Cerebellar nuclear complex (tissue), 1 donor: ENCODE measurements around the gene C1orf35.

Experiments used
- DNase-seq, 2 experiments: peaks; one replicate each; lab custom pipeline; 2025; lab: John Stamatoyannopoulos, UW

Gene C1orf35

DNA sequence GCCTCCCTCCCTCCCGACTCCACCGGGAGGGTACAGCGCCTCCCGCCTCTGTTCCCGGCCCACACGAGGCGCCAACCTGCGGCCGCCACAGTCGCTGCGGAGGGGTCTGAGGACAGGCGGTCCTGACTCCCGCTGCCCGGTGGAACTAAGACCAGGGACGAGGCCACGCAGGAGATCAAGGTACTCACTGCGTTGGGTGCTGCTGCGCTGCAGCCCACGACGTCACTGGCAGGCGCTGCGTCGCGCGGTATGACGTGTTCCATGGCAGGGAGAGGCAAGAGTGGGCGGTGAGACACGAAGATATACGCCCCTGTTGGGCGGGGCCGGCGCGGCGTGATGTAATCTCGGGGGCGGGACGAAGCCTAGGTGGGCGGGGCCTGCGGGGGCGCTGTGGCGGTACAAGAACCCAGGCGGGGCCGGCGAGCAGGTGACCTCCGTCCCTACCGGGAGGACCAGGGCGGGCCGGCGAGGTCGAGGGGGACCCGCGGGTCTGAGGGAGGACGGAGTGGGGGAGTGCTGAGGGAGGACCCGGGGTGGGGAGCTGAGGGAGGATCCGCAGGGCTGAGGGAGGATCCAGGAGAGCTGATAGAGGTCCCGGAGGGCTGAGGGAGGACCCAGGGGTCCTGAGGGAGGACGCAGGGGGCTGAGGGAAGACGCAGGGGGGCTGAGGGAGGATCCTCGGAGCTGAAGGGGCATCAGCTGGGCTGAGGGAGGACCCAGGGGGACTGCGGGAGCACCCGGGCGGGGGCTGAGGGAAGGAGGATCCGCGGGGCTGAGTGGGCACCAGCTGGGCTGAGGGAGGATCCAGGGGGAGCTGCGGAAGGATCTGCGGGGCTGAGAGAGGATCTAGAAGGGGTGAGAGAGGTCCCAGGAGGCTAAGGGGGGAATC lies 6.2 kb upstream of the C1orf35 start, which contains the start of gene MRPL55:
MRPL55 (minus strand) TSS at position 227 of the 889 bp plus-strand sequence. CDS start 1,039 bp downstream, outside the sequence.
- DNase-seq: peak; percentile 96

DNA sequence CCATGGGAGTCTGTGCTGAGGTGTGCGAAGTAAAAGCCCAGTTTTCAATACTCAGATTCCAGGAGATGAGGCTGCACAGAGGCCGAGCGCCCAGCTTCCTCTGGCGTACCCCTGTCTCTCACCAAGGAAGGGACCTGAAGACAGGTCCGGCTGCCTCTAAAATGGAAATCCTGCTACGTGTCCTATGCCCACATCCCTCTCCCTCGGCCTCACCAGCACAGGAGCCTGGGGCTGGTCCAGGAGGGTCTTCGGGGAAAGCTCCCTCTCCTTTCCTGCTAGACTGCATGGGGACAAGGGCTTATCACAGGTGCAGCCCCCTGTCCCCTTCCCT lies 5.6 kb upstream of the C1orf35 start:
- no peak for DNase-seq

DNA sequence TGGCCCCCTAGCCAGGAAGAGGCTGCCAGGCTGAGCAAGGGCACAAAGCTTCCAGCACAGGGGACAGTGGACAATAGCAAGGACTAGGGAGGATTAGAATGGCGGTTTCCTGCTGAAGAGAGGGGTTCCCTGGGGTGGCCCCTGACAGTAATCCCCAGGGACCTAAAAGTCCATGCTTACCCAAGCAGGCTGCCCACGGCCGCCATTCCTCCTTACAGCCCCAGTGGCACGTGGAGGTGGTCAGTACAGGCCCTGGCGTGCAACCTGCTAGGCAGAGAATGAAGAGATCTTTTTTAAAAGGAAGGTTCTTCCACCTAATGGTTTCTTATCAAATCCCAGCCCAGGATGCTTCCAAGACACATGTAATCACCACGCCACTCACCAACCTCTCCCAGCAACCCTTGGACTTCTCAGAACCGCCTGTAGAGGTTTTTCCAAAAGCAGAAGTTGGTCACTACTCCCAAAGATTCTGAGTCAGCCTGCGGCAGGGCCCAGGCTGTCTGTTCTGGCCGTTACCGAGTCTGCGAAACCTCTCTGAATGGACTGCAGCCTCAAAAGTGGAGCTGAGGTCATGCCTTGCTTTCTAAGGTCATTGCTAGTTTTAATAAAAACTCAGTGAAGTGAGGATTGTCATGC lies 5.0 kb upstream of the C1orf35 start:
- no peak for DNase-seq

DNA sequence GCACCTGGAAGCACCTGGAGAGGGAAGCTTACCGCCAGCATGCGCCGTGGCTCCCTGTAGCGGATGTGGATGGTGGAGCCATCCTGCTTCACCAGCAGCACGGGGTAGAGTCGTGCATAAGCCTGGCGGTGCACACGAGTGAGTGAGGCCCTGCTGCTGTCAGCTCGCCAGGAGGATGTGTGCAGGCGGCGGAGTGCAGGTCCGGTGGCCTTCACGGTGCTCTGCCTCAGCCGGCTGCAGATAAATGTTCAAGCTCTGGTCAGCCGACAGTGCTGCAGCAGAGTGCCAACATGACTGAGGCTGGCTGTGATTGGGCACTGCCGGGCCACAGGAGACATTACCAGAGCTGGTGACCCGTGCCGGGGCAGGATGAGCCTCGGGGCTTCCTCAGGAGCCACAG lies 4.5 kb upstream of the C1orf35 start:
- no peak for DNase-seq

DNA sequence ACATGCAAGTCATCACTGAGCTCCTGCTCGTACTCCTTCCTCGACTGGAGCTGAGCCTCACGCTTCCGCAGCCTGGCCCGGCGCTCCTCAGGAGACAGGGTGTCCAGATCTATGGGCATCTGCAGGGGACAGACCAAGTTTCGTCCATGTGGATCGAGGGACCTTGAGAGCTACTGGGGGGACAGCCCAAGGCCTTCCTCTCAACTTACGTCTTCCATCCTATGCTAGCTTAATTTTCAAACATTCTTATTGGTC lies 3.6 kb upstream of the C1orf35 start:
- DNase-seq: no peak

DNA sequence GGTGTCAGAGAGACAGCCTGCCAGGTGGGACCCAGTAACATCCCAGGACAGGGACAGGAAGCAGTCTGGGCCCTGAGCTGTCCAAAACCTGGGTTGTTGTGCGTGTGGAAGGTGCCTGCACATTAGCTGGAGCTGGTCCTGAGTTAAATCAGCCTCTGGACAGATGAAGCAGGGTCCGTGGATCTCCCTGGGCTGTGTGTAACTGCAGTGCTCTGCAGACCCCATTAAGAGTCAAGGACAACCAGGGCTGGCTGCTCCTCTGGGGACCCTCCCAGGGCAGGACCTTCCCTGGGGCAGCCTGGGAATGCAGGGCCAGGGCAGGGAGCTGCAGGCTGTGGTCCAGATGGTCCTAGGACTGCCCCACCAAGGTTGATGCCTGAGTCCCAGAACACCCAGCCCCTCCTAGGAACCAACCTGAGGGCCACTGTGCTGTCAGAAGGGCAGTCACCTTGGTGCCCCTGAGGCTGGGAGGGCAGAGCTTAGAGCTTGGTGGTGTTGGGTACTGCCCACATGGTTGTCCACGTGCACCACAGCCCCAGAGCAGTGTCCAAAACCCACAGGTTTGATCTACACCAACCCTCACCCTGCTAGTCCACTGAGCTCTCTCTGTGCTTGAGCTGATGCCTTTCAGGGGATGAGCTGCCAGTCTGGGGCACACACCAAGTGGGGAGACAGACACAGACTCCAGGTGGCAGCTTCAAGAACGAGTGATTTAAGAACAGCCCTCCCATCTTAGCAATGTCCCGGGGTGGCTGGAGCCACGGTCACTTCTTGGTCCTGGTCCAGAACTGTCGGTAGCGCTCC lies 3.1 kb upstream of the C1orf35 start:
- no peak for DNase-seq

DNA sequence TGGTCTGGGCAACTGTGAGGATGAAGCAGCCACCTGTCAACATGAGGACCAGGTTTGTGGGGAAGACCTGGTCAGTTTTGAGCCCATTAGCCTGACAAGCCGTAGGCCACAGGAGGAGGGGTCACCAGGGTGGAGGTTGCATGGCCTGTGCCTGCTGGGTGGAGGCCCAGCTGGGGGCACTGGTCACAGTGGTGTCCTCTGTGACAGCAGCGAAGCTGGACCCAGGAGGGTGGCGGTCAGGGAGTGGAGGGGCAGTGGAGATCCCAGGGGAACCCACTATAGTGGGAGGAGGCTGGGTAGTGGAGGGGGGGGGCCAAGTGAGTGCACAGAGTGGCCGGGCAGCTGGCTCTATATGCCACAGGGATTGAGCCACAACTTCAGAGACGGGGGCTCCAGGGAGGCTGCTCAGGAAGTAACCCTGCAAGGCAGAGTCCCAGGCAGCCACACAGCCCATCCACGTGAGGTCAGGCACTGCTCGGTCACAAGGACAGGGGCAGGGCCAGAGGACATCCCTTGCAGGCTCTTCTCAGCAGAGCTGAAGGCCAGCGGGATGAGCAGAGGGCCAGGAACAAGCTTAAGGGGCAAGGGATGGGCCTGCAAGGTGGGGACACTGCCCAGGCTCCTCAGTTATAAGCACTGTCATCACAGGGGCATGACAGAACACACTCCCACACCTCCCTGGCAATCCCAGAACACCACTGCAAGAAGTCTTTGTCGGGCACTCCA lies 2.3 kb upstream of the C1orf35 start:
- no peak for DNase-seq

DNA sequence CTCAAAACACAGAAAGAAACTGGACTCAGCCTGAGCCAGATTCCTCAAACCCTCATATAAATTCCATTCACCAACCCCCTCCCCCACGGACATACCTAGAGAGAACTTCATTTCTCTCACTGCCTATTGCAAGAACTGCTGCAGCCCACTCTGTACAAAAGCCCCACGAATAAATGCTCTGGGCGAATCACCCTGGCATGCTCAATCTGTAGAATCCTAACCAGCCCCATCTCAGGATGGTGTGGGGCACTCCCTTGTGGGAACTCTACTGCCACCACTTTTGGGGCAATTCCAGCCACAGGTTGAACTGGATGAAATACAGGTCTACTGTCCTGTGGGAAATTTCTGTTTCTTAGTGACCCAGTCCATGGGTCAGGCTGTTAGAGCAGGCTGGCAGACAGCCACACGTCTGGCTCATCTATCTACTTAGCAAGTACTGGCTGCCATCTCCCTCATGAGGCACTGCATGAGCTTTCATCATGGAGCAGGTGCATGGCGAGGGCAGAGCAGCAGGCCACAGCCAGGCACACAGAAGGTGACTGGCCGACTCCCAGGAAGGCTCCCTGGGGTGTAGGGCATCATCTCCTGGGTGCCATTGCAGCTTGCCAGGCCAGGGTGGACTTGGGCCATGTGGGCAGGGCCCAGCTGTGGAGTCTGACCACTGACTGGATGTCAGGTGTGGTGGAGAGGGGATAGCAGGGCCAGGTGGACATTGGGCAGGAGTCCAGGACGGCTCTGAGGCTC lies 1.6 kb upstream of the C1orf35 start:
- no peak for DNase-seq

DNA sequence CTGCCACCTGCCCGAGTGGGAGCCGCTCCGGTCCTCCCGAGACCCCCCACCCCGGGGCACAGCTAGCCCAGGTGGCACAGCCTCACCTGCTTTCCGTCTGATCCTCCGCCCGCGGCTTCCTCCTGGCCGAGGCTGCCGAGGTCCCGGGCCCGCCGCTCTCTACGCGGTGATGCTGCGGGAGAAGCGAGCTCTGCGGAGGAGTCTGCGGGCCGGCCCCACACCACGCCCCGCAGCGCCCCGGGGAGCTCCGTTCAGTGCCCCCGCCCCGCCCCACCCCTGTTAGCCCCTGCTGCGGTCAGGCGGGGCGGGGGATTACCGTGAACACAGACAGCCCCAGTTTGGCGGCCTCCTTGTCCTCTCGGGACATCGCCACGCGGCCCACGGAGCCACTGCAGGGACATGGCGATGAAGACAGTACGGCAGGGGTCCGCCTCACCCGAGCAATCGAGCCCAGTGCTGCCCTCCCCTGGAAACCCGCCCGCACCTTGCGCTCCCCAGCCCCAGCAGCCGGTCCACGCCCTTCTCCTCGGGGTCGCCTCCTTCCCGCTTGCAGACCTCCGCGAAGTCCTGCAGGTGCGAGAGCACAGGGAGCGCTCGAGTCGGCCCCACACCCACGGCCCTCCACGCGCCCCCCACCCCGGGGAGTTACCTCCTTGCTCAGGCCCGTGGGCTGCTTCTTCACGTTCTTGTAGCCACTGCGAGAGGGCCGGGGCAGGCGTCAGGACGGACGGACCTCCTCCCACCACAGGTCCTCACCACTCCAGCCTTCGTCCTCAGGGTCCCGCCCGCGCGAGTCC lies 933 bp downstream of the C1orf35 start:
- no peak for DNase-seq

DNA sequence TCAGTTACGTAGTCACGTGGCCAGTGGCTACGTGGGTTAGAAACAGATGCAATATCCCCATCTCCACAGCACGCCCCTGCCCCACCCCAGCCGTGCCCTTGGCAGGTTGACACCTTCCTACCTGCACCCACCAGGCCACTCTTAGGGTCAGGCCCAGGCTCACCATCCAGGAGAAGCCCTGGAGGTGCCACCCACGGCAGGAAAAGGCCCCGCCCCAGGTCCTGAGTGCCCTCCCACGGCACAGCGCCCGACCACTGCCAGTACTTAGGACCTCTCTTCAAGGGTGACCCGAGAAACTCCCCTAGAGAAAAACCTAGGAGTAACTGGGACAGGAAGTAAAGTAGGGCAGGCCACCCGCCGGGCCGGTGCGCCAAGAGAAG lies 1.5 kb downstream of the C1orf35 start:
- no peak for DNase-seq

DNA sequence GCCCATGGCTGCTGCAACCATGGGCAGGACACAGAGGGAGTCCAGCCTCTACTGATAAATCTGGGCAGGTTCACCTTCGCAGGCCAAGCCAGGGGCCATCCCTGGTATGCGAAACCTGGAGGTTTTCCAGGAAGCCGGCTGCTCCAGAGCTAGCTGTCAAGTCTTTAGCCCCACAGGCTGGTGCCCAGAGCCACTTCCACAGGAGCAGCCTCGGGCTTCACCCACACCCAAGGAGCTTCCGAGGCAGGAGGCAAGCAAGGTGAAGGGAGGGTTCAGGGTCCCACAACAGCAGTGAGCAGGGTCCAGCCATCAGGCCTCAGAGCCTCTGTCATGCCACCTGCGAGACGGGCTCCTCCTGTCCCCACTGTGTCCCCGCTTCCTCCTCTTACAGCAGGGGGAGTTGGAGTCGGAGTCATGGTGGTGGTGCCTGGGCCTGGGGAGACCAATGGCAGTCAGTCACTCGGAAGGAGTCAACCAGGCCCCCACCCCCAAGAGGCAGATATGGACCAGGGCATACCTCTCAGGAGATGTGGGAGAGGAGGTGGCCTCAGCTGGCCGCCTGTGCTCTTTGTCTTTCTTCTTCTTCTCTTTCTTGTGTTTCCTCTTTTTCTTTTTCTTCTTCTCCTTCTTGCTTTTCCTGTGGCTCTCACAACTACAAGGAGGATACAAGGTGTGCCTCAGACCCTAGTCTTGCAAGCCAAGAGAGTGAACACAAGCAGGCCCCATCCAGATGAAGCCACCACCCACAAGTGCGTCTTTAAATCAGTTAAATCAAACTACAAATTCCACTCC lies 2.1 kb downstream of the C1orf35 start:
- no peak for DNase-seq

DNA sequence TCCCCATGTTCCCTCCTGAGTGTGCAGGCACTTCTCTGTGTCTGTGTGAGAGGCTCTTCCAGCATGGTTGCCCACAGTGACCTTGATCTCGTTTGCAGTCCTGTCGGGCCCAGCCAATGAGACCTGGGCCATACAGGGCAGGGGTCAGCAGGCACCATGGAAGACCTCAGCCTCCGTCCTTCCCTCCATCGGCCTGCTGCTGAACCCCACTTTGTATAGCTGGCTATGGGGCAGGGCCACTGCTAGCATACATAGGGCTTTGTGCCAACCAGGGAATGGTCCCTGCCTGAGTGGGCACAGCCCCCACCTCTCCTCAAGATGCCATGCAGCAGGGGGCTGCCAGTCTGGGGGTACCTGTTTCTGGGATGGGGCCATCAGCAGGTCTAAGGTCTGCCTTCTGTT lies 3.8 kb downstream of the C1orf35 start:
- no peak for DNase-seq

DNA sequence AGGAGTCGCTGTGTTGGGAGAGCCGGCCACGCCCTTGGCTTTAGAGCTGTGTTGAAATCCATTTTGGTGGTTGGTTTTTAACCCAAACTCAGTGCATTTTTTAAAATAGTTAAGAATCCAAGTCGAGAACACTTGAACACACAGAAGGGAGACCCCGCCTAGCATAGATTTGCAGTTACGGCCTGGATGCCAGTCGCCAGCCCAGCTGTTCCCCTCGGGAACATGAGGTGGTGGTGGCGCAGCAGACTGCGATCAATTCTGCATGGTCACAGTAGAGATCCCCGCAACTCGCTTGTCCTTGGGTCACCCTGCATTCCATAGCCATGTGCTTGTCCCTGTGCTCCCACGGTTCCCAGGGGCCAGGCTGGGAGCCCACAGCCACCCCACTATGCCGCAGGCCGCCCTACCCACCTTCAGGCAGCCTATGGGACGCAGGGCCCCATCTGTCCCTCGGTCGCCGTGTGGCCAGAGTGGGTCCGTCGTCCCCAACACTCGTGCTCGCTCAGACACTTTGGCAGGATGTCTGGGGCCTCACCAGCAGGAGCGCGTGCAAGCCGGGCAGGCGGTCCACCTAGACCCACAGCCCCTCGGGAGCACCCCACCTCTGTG lies 4.7 kb downstream of the C1orf35 start:
- no peak for DNase-seq

DNA sequence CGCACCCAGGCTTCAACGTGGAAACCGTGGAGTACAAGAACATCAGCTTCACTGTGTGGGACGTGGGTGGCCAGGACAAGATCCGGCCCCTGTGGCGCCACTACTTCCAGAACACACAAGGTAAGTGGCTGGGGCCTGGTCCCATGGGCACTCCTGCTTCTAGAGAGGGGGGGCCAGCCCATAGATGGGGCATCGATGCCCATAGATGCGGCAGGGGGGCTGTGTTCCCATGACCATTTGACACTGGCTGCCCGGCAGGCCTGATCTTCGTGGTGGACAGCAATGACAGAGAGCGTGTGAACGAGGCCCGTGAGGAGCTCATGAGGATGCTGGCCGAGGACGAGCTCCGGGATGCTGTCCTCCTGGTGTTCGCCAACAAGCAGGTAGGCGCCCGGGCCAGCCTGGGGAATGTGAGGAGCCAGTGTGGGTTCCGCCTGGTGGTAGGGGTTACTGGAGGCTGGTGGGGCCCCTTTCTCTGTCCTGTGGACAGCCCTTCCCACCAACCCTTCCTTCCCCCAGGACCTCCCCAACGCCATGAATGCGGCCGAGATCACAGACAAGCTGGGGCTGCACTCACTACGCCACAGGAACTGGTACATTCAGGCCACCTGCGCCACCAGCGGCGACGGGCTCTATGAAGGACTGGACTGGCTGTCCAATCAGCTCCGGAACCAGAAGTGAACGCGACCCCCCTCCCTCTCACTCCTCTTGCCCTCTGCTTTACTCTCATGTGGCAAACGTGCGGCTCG lies 5.6 kb downstream of the C1orf35 start:
- DNase-seq: no peak

DNA sequence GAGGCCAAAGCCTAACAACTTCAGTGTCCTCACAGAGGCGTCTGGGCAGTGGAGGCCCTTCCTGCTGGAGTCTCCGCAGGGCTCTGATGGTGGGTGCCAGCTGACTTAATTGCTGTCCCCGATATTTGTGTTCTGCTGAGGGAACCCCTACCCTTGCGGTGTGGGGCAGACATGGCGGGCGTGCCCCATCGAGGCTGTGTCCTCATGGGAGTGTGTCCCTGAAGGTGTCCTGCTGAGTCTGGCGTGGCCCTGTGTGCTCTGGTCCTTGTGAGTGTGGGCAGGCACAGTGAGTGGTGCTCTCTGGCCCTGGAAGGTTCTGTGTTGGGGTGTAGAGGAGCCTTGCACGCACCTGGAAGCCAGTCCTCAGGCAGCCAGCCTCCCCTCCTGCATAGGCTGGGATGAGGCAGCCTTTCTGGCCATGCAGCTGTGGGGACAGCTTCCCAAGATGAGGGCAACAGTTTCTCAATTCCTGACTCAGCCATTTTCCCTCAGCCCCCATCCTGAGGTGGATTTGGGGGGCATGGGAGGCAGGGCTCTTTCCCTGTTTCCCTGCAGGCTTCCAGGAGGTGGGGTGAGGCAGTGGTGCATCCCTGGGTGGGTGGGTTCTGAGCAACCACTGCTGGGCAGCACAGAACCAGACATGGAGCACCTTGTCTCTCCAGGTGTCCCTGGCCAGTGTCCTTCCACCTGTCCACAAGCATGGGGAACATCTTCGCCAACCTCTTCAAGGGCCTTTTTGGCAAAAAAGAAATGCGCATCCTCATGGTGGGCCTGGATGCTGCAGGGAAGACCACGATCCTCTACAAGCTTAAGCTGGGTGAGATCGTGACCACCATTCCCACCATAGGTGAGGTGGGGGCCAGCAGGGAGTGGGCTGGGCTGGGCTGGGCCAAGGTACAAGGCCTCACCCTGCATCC lies 6.5 kb downstream of the C1orf35 start:
- DNase-seq: no peak

DNA sequence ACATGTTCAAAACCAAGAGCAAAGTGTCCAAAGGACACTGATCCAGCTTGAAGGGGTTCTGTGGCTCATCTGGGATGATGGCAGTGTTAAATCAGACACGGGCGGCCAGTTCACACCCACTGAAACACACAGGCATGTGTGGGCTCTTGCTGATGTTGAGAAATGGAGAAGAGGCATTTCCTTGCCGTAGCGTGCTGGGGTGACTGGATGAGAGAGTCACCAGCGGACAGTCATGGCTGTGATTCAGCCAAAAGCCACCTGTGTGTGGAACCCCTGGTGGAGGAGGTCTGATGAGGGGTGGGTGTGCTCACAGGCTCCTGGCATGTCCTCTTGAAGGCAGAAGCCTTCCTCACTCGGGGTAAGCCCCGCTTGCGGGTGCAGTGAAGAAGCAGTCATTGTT lies 7.2 kb downstream of the C1orf35 start:
- DNase-seq: no peak

DNA sequence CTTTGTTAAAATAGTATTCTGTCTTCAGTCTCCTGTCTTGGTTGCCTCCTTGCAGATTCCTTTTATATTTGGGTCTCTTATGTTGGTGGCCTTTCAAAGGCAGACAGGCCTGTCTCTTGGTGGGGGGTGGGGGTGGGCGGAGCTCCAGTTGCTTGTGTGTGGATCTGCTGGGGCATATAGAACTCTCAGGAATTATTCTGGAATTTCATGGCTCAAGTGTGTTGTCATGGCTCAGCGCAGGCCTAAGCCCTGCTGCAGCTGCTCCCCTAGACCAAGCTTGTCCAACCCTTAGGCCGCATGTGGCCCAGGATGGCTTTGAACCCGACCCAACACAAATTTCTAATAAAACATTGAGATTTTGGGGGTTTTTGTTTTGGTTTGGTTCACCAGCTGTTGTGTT lies 8.0 kb downstream of the C1orf35 start:
- no peak for DNase-seq
